NCI-H82 treated with DMSO at 0.1 percent for 48 hours (cell line): ENCODE measurements around the gene ADAMTSL2.
"Not testable (repeated sequence)": the region's sequence is repeated elsewhere in the genome, so short reads cannot be mapped to it uniquely, and the experiment has no call there.

ENCODE experiments used
- DNase-seq: peaks from one replicate; lab custom pipeline; 2025; ENCODE audit not compliant: unreplicated experiment; lab: John Stamatoyannopoulos, UW

Gene ADAMTSL2

GRCh38 chr9:133554729-133555128 is 20.2 kb downstream of the ADAMTSL2 start:
- DNase-seq = no peak

GRCh38 chr9:133556354-133556753 is 21.9 kb downstream of the ADAMTSL2 start:
- no peak for DNase-seq

- DNase-seq = no peak
Observed at GRCh38 chr9:133557581-133557980, 23.1 kb downstream of the ADAMTSL2 start.

GRCh38 chr9:133558191-133559126 is 24.0 kb downstream of the ADAMTSL2 start:
- no peak for DNase-seq

- no peak for DNase-seq
Observed at GRCh38 chr9:133560311-133560710, 25.8 kb downstream of the ADAMTSL2 start.

GRCh38 chr9:133560944-133561343 is 26.4 kb downstream of the ADAMTSL2 start:
- DNase-seq = no peak

GRCh38 chr9:133561976-133562554 is 27.6 kb downstream of the ADAMTSL2 start:
- no peak for DNase-seq

GRCh38 chr9:133562611-133563290 is 28.2 kb downstream of the ADAMTSL2 start:
- no peak for DNase-seq

- DNase-seq = no peak
Observed at GRCh38 chr9:133563291-133563796, 28.8 kb downstream of the ADAMTSL2 start.

GRCh38 chr9:133563814-133564213 is 29.3 kb downstream of the ADAMTSL2 start:
- DNase-seq = not testable (repeated sequence)

- DNase-seq = no peak
Observed at GRCh38 chr9:133564451-133565116, 30.1 kb downstream of the ADAMTSL2 start.

- no peak for DNase-seq
Observed at GRCh38 chr9:133566382-133566781, 31.9 kb downstream of the ADAMTSL2 start.

- no peak for DNase-seq
Observed at GRCh38 chr9:133566817-133567216, 32.3 kb downstream of the ADAMTSL2 start.

GRCh38 chr9:133568186-133568585 is 33.7 kb downstream of the ADAMTSL2 start:
- no peak for DNase-seq

GRCh38 chr9:133569121-133569785 is 34.7 kb downstream of the ADAMTSL2 start:
- no peak for DNase-seq

GRCh38 chr9:133569891-133570690 is 35.6 kb downstream of the ADAMTSL2 start:
- DNase-seq = no peak

GRCh38 chr9:133570691-133571080 is 36.2 kb downstream of the ADAMTSL2 start:
- DNase-seq = no peak

- DNase-seq = no peak
Observed at GRCh38 chr9:133571391-133571890, 36.9 kb downstream of the ADAMTSL2 start.

- DNase-seq = no peak
Observed at GRCh38 chr9:133571896-133572595, 37.5 kb downstream of the ADAMTSL2 start.
